ENCODE data around the gene ATAD2B. TPM values are rescaled to one million over a fixed set of nuclear protein-coding genes. Genes with fewer than 3 reads are reported as not detected.

The ATAD2B gene
- total and polyA plus RNA-seq, 8 donors: 4.1 to 15.6 (median 9.3) TPM

- H3K27ac ChIP-seq: no peak overlapping the region
- H3K4me3 ChIP-seq: no peak overlapping the region
- H3K4me1 ChIP-seq: no peaks in the 10 kb centered on the region
- H3K27me3 ChIP-seq: no peaks in the 10 kb centered on the region
- no peak for FAIRE-seq
- intact Hi-C loops (cut with DNase I): no loop called here
- peaks cover 0 to 3% (median 0%) of the 10 kb centered on the region in 4 donors for H3K9me3 ChIP-seq
- no peak for ATAC-seq
- H3K36me3 ChIP-seq: no peaks in the 10 kb centered on the region
- DNase-seq: no peak
- no peak for TF ChIP-seq CTCF (IDR thresholded peaks at IDR 0.05)
- 78 to 84% methylated on average over 4 of the region's 4 CpGs for WGBS, 2 donors
Measured at GRCh38 chr2:23720705-23721453, 206.0 kb downstream of the ATAD2B start.

- Histone ChIP-seq H3K36me3 (no peaks in the 10 kb centered on the region), H3K4me3 (no peak overlapping the region), H3K9me3 (peaks cover 0 to 3% (median 0%) of the 10 kb centered on the region in 4 donors), H3K4me1 (no peaks in the 10 kb centered on the region), H3K27me3 (no peaks in the 10 kb centered on the region), H3K27ac (no peak overlapping the region)
- intact Hi-C loops (cut with DNase I): no loop called here
- no peak for DNase-seq
- no peak for FAIRE-seq
- no peak for TF ChIP-seq CTCF (IDR thresholded peaks at IDR 0.05)
- ATAC-seq: no peak
- WGBS, 2 donors: 84 to 90% methylated on average over 5 of the region's 5 CpGs
Measured at GRCh38 chr2:23719716-23720115, 207.2 kb downstream of the ATAD2B start.

GRCh38 chr2:23718931-23719700 lies 207.8 kb downstream of the ATAD2B start:
- no peak for ATAC-seq
- no peak for FAIRE-seq
- H3K27me3 ChIP-seq: no peaks in the 10 kb centered on the region
- no peak overlapping the region for H3K4me3 ChIP-seq
- H3K36me3 ChIP-seq: no peaks in the 10 kb centered on the region
- no peak overlapping the region for H3K27ac ChIP-seq
- TF ChIP-seq CTCF (IDR thresholded peaks at IDR 0.05): no peak
- DNase-seq: no peak
- 94 to 95% methylated on average over 4 of the region's 4 CpGs for WGBS, 2 donors
- no peaks in the 10 kb centered on the region for H3K4me1 ChIP-seq
- intact Hi-C loops (cut with DNase I): no loop called here
- H3K9me3 ChIP-seq: peaks cover 0 to 3% (median 0%) of the 10 kb centered on the region in 4 donors

- H3K36me3 ChIP-seq: peaks cover 0 to 4% (median 0%) of the 10 kb centered on the region in 3 donors
- H3K4me1 ChIP-seq: no peaks in the 10 kb centered on the region
- WGBS, 2 donors: 90 to 93% methylated on average over 5 of the region's 5 CpGs
- no peaks in the 10 kb centered on the region for H3K9me3 ChIP-seq
- DNase-seq (no peak), FAIRE-seq (no peak), ATAC-seq (no peak)
- no peak overlapping the region for H3K27ac ChIP-seq
- H3K4me3 ChIP-seq: no peak overlapping the region
- intact Hi-C loops (cut with DNase I): no loop called here
- no peaks in the 10 kb centered on the region for H3K27me3 ChIP-seq
- TF ChIP-seq CTCF (IDR thresholded peaks at IDR 0.05): no peak
Measured at GRCh38 chr2:23713351-23713750, 213.6 kb downstream of the ATAD2B start.

- WGBS, 2 donors: 67 to 84% methylated on average over 2 of the region's 2 CpGs
Measured at GRCh38 chr2:23712756-23713151, 214.2 kb downstream of the ATAD2B start.

More at GRCh38 chr2:23712756-23713151, 214.2 kb downstream of the ATAD2B start:
- ATAC-seq (no peak), DNase-seq (no peak), FAIRE-seq (no peak)
- intact Hi-C loops (cut with DNase I): no loop called here
- H3K36me3 ChIP-seq: peaks cover 0 to 4% (median 0%) of the 10 kb centered on the region in 3 donors
- no peaks in the 10 kb centered on the region for H3K9me3 ChIP-seq
- no peaks in the 10 kb centered on the region for H3K27me3 ChIP-seq
- no peak for TF ChIP-seq CTCF (IDR thresholded peaks at IDR 0.05)
- no peaks in the 10 kb centered on the region for H3K4me1 ChIP-seq
- H3K4me3 ChIP-seq: no peak overlapping the region
- H3K27ac ChIP-seq: no peak overlapping the region
